ENCODE measurements around the gene PACS1.

PACS1 gene

GRCh38 chr11:66280428-66280827 is 210.4 kb downstream of the PACS1 start:
- DNase-seq = no peak

- peak; percentile 5 for DNase-seq
Measured at GRCh38 chr11:66281001-66281400, 210.9 kb downstream of the PACS1 start.

GRCh38 chr11:66281776-66282467 is 211.8 kb downstream of the PACS1 start:
- DNase-seq = no peak

GRCh38 chr11:66282468-66283455 is 212.7 kb downstream of the PACS1 start:
- DNase-seq = peak; percentile 89

- DNase-seq = no peak
Measured at GRCh38 chr11:66283461-66284105, 213.5 kb downstream of the PACS1 start.

GRCh38 chr11:66284526-66285078 is 214.5 kb downstream of the PACS1 start:
- no peak for DNase-seq

- DNase-seq = no peak
Measured at GRCh38 chr11:66285250-66285947, 215.3 kb downstream of the PACS1 start.

- DNase-seq = no peak
Measured at GRCh38 chr11:66286699-66287098, 216.6 kb downstream of the PACS1 start.

GRCh38 chr11:66287211-66287888 is 217.3 kb downstream of the PACS1 start:
- no peak for DNase-seq

GRCh38 chr11:66287889-66288670 is 218.0 kb downstream of the PACS1 start:
- peak; percentile 10 for DNase-seq

- DNase-seq = peak; percentile 100
Measured at GRCh38 chr11:66288671-66289547, 218.8 kb downstream of the PACS1 start, which contains the start of gene YIF1A. Gene YIF1A (minus strand): TSS chr11:66289143. CDS start chr11:66288985, 158 bp downstream.

- DNase-seq = no peak
Measured at GRCh38 chr11:66289548-66290329, 219.7 kb downstream of the PACS1 start.

GRCh38 chr11:66290330-66290621 is 220.2 kb downstream of the PACS1 start:
- no peak for DNase-seq

- no peak for DNase-seq
Measured at GRCh38 chr11:66291303-66291705, 221.2 kb downstream of the PACS1 start.

GRCh38 chr11:66291706-66292542 is 221.9 kb downstream of the PACS1 start, which contains the start of gene TMEM151A:
Gene TMEM151A (plus strand): TSS chr11:66291894. CDS start chr11:66292014, 120 bp downstream.
- DNase-seq = no peak

- no peak for DNase-seq
Measured at GRCh38 chr11:66292543-66293332, 222.7 kb downstream of the PACS1 start.

- DNase-seq = no peak
Measured at GRCh38 chr11:66293352-66293751, 223.3 kb downstream of the PACS1 start.
